K562 (cell line): ENCODE measurements around the gene HBM. TPM values are rescaled to one million over a fixed set of nuclear protein-coding genes. Genes with fewer than 3 reads are reported as not detected.
A peak's percentile ranks its signal among the peaks of the same experiment; 100 is the strongest.

Experiments used
- ATAC-seq: fragments of 200-7000 bp; cut with Tn5 transposase; 3 replicates; pipeline ENCODE4 v1.9.1; 2020; ENCODE audit warnings: moderate library complexity
- BruUV-seq: library from RNA; stranded (reverse); fragments of 400-500 nt; replicated peaks from 2 replicates; lab custom pipeline; 2021; lab: Mats Ljungman, UMichigan
- CTCF ChIA-PET: fragments of 300-600 bp; formaldehyde crosslinking; extraction: SDS; loops from one replicate; lab custom pipeline; 2021; ENCODE audit warnings: low intra/inter-chr PET ratio; lab: Yijun Ruan, JAX
- POLR2A ChIA-PET: fragments of 300-600, 350-650 bp; sonication (Branson Sonifier 250); formaldehyde crosslinking; extraction: SDS; loops from one replicate; lab custom pipeline; 2021; ENCODE audit warnings: antibody characterized with exemption, inconsistent platforms; lab: Yijun Ruan, JAX
- DNase-seq, 4 experiments: peaks; one replicate each; pipeline versions ENCODE4 v3.0.0 to v3.0.0-alpha.2; 2011 to 2018; ENCODE audit warnings: low spot score in 3 of 4, mixed read lengths in 3 of 4; ENCODE audit errors: extremely low read depth in 1 of 4
- FAIRE-seq: peaks from 2 replicates; lab custom pipeline; 2011; peaks lifted over from hg19 to GRCh38; lab: Jason Lieb, UNC
- H2AFZ ChIP-seq: 2 replicates; pipeline ENCODE4 v1.6.0; 2011; ENCODE audit warnings: low read depth, low read length, control low read depth, inconsistent platforms
- H3K27ac ChIP-seq: fragments of 200-600 bp; 3 replicates; pipeline ENCODE4 v1.8.0; 2011; ENCODE audit warnings: low read depth, mild to moderate bottlenecking, control low read depth, inconsistent platforms, low read length, moderate library complexity, mixed read lengths; ENCODE audit errors: extremely low read depth
- H3K27me3 ChIP-seq, 2 experiments: fragments of 300-600 bp in 1 of 2; 2 replicates in 1 of 2; 3 replicates in 1 of 2; pipeline versions ENCODE4 v1.6.0 to v1.8.0; 2011; ENCODE audit warnings: inconsistent platforms in 2 of 2, low read length in 2 of 2, mild to moderate bottlenecking in 1 of 2, mixed read lengths in 1 of 2, moderate library complexity in 1 of 2; ENCODE audit not compliant: control insufficient read depth in 2 of 2, insufficient read depth in 2 of 2
- H3K36me3 ChIP-seq: fragments of 300-600 bp; 3 replicates; pipeline ENCODE4 v1.8.0; 2011; ENCODE audit warnings: mild to moderate bottlenecking, low read length, inconsistent platforms; ENCODE audit not compliant: control insufficient read depth, insufficient read depth
- H3K4me1 ChIP-seq, 2 experiments: fragments of 200-600 bp in 1 of 2; replicated peaks in 1 of 2; 2 replicates in 1 of 2; 3 replicates in 1 of 2; pipeline versions ENCODE4 v1.5.1 to v1.8.0; 2011; ENCODE audit warnings: inconsistent platforms in 2 of 2, low read length in 2 of 2, mild to moderate bottlenecking in 1 of 2, mixed read lengths in 1 of 2, moderate library complexity in 1 of 2; ENCODE audit not compliant: control insufficient read depth in 2 of 2, insufficient read depth in 2 of 2
- H3K4me2 ChIP-seq: 2 replicates; pipeline ENCODE4 v1.6.1; 2011; ENCODE audit warnings: low read length, control low read depth, inconsistent platforms, mixed read lengths; ENCODE audit not compliant: insufficient read depth
- H3K4me3 ChIP-seq: fragments of 200-600 bp; sonication (generic), shearing (Covaris generic); 2 replicates; pipeline ENCODE4 v1.5.1; 2016; ENCODE audit warnings: control low read depth, inconsistent platforms
- H3K79me2 ChIP-seq: fragments of 200-600 bp; 3 replicates; pipeline ENCODE4 v1.8.0; 2011; ENCODE audit warnings: low read length, inconsistent platforms; ENCODE audit not compliant: control insufficient read depth, insufficient read depth
- H3K9ac ChIP-seq, 2 experiments: 2 replicates each; pipeline versions ENCODE4 v1.6.0 to v1.6.1; 2011; ENCODE audit warnings: low read depth in 2 of 2, low read length in 2 of 2, control low read depth in 1 of 2, inconsistent platforms in 1 of 2, mild to moderate bottlenecking in 1 of 2, mixed read lengths in 1 of 2; ENCODE audit not compliant: insufficient read depth in 1 of 2
- H3K9me1 ChIP-seq: one replicate; pipeline ENCODE4 v1.6.0; 2011; ENCODE audit warnings: inconsistent platforms, mild to moderate bottlenecking, low read length, moderate library complexity; ENCODE audit not compliant: control insufficient read depth, insufficient read depth
- H3K9me3 ChIP-seq: replicated peaks from 2 replicates; pipeline ENCODE4 v1.5.1; 2011; ENCODE audit warnings: low read depth, low read length, inconsistent platforms; ENCODE audit not compliant: control insufficient read depth, insufficient read depth
- H4K20me1 ChIP-seq: replicated peaks from 2 replicates; pipeline ENCODE4 v1.6.1; 2011; ENCODE audit warnings: low read length, inconsistent platforms, mixed read lengths; ENCODE audit not compliant: control insufficient read depth, insufficient read depth
- CREB1 ChIP-seq, 2 experiments: sonication (generic) in 1 of 2; formaldehyde crosslinking in 1 of 2; IDR thresholded peaks; 2 replicates each; pipeline versions ENCODE4 v1.6.1 to v1.8.0; 2012 to 2022; ENCODE audit warnings: inconsistent platforms in 1 of 2, mild to moderate bottlenecking in 1 of 2, missing genetic modification reagents in 1 of 2, moderate library complexity in 1 of 2
- ESRRB ChIP-seq: fragments of 250-450 bp; sonication (Bioruptor Pico); IDR thresholded peaks from 2 replicates; pipeline ENCODE4 v1.5.0; 2020; ENCODE audit warnings: mild to moderate bottlenecking, moderate library complexity, borderline replicate concordance
- NFE2 ChIP-seq: IDR thresholded peaks from 2 replicates; pipeline ENCODE4 v1.6.1; 2014; ENCODE audit warnings: antibody characterized with exemption, low read depth
- RBFOX2 ChIP-seq: fragments of 200-400 bp; formaldehyde crosslinking; IDR thresholded peaks from 2 replicates; pipeline ENCODE4 v1.6.1; 2017; ENCODE audit warnings: low read depth, mild to moderate bottlenecking, low read length, moderate library complexity
- SPI1 ChIP-seq: IDR thresholded peaks from 2 replicates; pipeline ENCODE4 v1.6.1; 2011; ENCODE audit warnings: low read depth, low read length, control low read depth, borderline replicate concordance
- ZBED1 ChIP-seq: IDR thresholded peaks from 2 replicates; pipeline ENCODE4 v1.6.1; 2014
- ZNF507 ChIP-seq: conservative IDR thresholded peaks from 2 replicates; pipeline ENCODE4 v1.6.1; 2017; ENCODE audit warnings: missing genetic modification characterization, missing compliant biosample characterization
- ZNF75A ChIP-seq: fragments of 450-650 bp; formaldehyde crosslinking; IDR thresholded peaks from 2 replicates; pipeline ENCODE4 v1.4.0; 2020; ENCODE audit warnings: mild to moderate bottlenecking
- WGBS: fragments of 100-300 bp; shearing (Covaris generic); methylation state at CpG from one replicate; pipeline ENCODE4 v1.1.6; 2016; ENCODE audit warnings: low coverage, mixed read lengths; ENCODE audit not compliant: insufficient coverage; ENCODE audit errors: missing lambda C conversion rate; 5-methylcytosine and 5-hydroxymethylcytosine counted together
- in situ Hi-C: fragments of 300-500 bp; cut with MboI; formaldehyde crosslinking; loops from 4 replicates; pipeline ENCODE4 v1.15.0; 2018; ENCODE audit warnings: inconsistent platforms, mixed read lengths
- intact Hi-C: fragments of 100-400 bp; cut with micrococcal nuclease; formaldehyde crosslinking; loops from 2 replicates; pipeline ENCODE4 v1.14.2; 2022
- polyA plus RNA-seq, 8 experiments: library from polyadenylated mRNA; depleted of rRNA in 4 of 8; stranded (reverse) in 5 of 8; unstranded in 3 of 8; fragments of >200 nt; fragmentation: Nextera tagmentation in 2 of 8; fragmentation: Illumina TruSeq in 1 of 8; extraction: Ambion mirVana in 2 of 8; extraction: Trizol in 1 of 8; gene quantifications; 2 replicates each; pipeline versions ENCODE4 v1.2.1 to v1.2.3, GENCODE V29; 2011 to 2014; ENCODE audit warnings: inconsistent platforms in 1 of 8, missing spikeins in 1 of 8
- total RNA-seq, 7 experiments: library from RNA; depleted of rRNA in 6 of 7; stranded (reverse); fragments of >200 nt in 6 of 7; fragmentation: Illumina TruSeq in 2 of 7; extraction: Trizol in 2 of 7; gene quantifications; 2 replicates each; pipeline versions ENCODE4 v1.2.1 to v1.2.3, GENCODE V29; 2011 to 2021; ENCODE audit warnings: low replicate concordance in 1 of 7
- TF ChIP-seq, protein P1 (sequence below): sonication (generic); formaldehyde crosslinking; IDR thresholded peaks from 2 replicates; pipeline ENCODE4 v1.8.0; 2022; ENCODE audit warnings: missing genetic modification reagents, mild to moderate bottlenecking, moderate library complexity, borderline replicate concordance
- TF ChIP-seq, protein P2 (sequence below): fragments of 250-450 bp; sonication (Bioruptor Pico); IDR thresholded peaks from 2 replicates; pipeline ENCODE4 v1.5.1; 2021; ENCODE audit warnings: mild to moderate bottlenecking

HBM gene
- total and polyA plus RNA-seq, 9 of the 15 experiments (the other 6 are each of a cell fraction or from before 2014, with no cell fraction given), result not detected

DNA sequence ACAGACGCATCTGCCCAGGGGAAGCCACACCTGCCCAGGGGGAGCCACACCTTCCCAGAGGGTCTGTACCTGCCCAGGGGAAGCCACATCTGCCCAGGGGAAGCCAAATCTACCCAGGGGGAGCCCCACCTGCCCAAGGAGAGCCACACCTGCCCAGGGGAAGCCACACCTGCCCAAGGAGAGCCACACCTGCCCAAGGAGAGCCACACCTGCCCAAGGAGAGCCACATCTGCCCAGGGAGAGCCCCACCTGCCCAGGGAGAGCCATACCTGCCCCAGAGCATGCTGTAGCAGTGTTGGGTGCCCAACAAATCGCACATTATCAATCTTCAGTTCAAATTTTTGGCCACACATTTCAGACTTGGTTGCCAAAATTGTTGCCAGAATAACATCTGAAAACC lies 46.9 kb upstream of the HBM start:
- peaks cover 59 to 65% of the 10 kb centered on the region in 2 experiments for H3K4me1 ChIP-seq
- H3K36me3 ChIP-seq, result peaks cover 66% of the 10 kb centered on the region
- DNase-seq (no peak), ATAC-seq (no peak), FAIRE-seq (no peak)
- no peaks in the 10 kb centered on the region for H3K9me3 ChIP-seq
- CTCF ChIA-PET, result no interaction called here
- in situ Hi-C loops, result no loop called here
- POLR2A ChIA-PET, result interaction anchor here (0.8 kb wide), 1 partner anchor 12 kb away, joined by 5 read pairs; no protein-coding TSS in a partner anchor
- H3K4me2 ChIP-seq, result no peak overlapping the region; the same call in 1 of the 2 replicates
- H3K27me3 ChIP-seq, result no peaks in the 10 kb centered on the region
- peak overlapping the region; percentile 71; the same call in 2 of the 3 replicates for H3K27ac ChIP-seq
- no peaks in the 10 kb centered on the region for H4K20me1 ChIP-seq
- peaks cover 37% of the 10 kb centered on the region for H3K79me2 ChIP-seq
- H2AFZ ChIP-seq, result no peak overlapping the region
- H3K9ac ChIP-seq, result peak overlapping the region; percentile 40 to 73
- BruUV-seq, result no TSS peak
- H3K4me3 ChIP-seq, result no peak overlapping the region
- TF ChIP-seq, protein P1, sequence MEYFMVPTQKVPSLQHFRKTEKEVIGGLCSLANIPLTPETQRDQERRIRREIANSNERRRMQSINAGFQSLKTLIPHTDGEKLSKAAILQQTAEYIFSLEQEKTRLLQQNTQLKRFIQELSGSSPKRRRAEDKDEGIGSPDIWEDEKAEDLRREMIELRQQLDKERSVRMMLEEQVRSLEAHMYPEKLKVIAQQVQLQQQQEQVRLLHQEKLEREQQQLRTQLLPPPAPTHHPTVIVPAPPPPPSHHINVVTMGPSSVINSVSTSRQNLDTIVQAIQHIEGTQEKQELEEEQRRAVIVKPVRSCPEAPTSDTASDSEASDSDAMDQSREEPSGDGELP, result no peak
- TF ChIP-seq SPI1 (no peak), ZNF75A (CRISPR knock-in tag) (no peak), ZBED1 (no peak), CREB1 (IDR thresholded peaks at IDR 0.05) (no peak), CREB1 (CRISPR knock-in tag; IDR thresholded peaks at IDR 0.05) (no peak), RBFOX2 (no peak), NFE2 (no peak), ESRRB (CRISPR knock-in tag) (no peak), ZNF507 (tag) (no peak)
- TF ChIP-seq, protein P2, sequence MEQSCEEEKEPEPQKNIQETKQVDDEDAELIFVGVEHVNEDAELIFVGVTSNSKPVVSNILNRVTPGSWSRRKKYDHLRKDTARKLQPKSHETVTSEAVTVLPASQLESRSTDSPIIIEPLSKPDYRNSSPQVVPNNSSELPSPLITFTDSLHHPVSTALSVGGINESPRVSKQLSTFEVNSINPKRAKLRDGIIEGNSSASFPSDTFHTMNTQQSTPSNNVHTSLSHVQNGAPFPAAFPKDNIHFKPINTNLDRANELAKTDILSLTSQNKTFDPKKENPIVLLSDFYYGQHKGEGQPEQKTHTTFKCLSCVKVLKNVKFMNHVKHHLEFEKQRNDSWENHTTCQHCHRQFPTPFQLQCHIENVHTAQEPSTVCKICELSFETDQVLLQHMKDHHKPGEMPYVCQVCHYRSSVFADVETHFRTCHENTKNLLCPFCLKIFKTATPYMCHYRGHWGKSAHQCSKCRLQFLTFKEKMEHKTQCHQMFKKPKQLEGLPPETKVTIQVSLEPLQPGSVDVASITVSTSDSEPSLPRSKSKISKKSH (CRISPR knock-in tag), result no peak
- TF ChIP-seq, all 486 proteins: peak for 0
- no peaks in the 10 kb centered on the region for H3K9me1 ChIP-seq
- WGBS, result 97% methylated on average over 2 of the region's 2 CpGs
- intact Hi-C loops, result no loop called here
